GM10266 (cell line): ENCODE measurements around the gene KRTAP4-9.
"Not testable (repeated sequence)": the region's sequence is repeated elsewhere in the genome, so short reads cannot be mapped to it uniquely, and the experiment has no call there.

ENCODE experiments used
- DNase-seq: peaks from one replicate; pipeline ENCODE4 v3.0.0; 2012; ENCODE audit errors: extremely low spot score
- CTCF ChIP-seq: IDR thresholded peaks from 2 replicates; pipeline ENCODE4 v1.5.1; 2012; ENCODE audit warnings: mild to moderate bottlenecking, low read depth; ENCODE audit not compliant: control insufficient read depth, insufficient read depth; ENCODE audit errors: missing control alignments

Gene KRTAP4-9

GRCh38 chr17:41141361-41141760 is 36.2 kb downstream of the KRTAP4-9 start:
- DNase-seq, result no peak
- TF ChIP-seq CTCF, result no peak

GRCh38 chr17:41144846-41145245 is 39.7 kb downstream of the KRTAP4-9 start:
- TF ChIP-seq CTCF, result no peak
- DNase-seq, result no peak

- no peak for DNase-seq
- no peak for TF ChIP-seq CTCF
Observed at GRCh38 chr17:41145261-41145660, 40.1 kb downstream of the KRTAP4-9 start.

- DNase-seq, result no peak
- no peak for TF ChIP-seq CTCF
Observed at GRCh38 chr17:41147531-41148204, 42.5 kb downstream of the KRTAP4-9 start.

GRCh38 chr17:41148971-41149651 is 43.9 kb downstream of the KRTAP4-9 start:
- not testable (repeated sequence) for DNase-seq

- no peak for DNase-seq
- no peak for TF ChIP-seq CTCF
Observed at GRCh38 chr17:41149652-41149985, 44.4 kb downstream of the KRTAP4-9 start, which contains the start of gene KRTAP4-5. Gene KRTAP4-5 (minus strand): TSS chr17:41149825. CDS start chr17:41149767, 58 bp downstream.

- no peak for DNase-seq
- no peak for TF ChIP-seq CTCF
Observed at GRCh38 chr17:41150026-41150425, 44.8 kb downstream of the KRTAP4-9 start.
